A549 (cell line): Measurements from ENCODE around the gene UBIAD1. TPM values are rescaled to one million over a fixed set of nuclear protein-coding genes. Genes with fewer than 3 reads are reported as not detected.

ENCODE experiments used
- ATAC-seq, 2 experiments: fragments of 200-7000 bp in 1 of 2; fragments of >200 bp in 1 of 2; cut with Nextera tagmentation in 1 of 2; cut with Tn5 transposase in 1 of 2; 3 replicates each; pipeline versions ENCODE4 v1.8.0 to v1.9.1; 2018 to 2020; ENCODE audit warnings: mild to moderate bottlenecking in 1 of 2, moderate library complexity in 1 of 2
- CTCF ChIA-PET: fragments of 300-600 bp; sonication (Branson Sonifier 250); formaldehyde crosslinking; extraction: SDS; loops from one replicate; lab custom pipeline; 2021; ENCODE audit warnings: antibody characterized with exemption, inconsistent platforms; lab: Yijun Ruan, JAX
- POLR2A ChIA-PET: fragments of 350-600 bp; formaldehyde crosslinking; extraction: SDS; loops from one replicate; lab custom pipeline; 2021; ENCODE audit warnings: antibody characterized with exemption, inconsistent platforms; lab: Yijun Ruan, JAX
- DNase-seq, 2 experiments: peaks; one replicate each; pipeline versions ENCODE4 v3.0.0 to v3.0.0-alpha.2; 2011 to 2016; ENCODE audit warnings: low read depth in 1 of 2, low spot score in 1 of 2
- FAIRE-seq: peaks from 2 replicates; lab custom pipeline; 2011; peaks lifted over from hg19 to GRCh38; lab: Jason Lieb, UNC
- H3K27ac ChIP-seq, 2 experiments: fragments of >200 bp; sonication (Bioruptor Twin); formaldehyde crosslinking; 3 replicates each; pipeline ENCODE4 v1.5.1; 2016 to 2017
- H3K4me1 ChIP-seq: fragments of >200 bp; sonication (Bioruptor Twin); formaldehyde crosslinking; 3 replicates; pipeline ENCODE4 v1.6.1; 2016
- H3K4me2 ChIP-seq: fragments of >200 bp; sonication (Bioruptor Twin); formaldehyde crosslinking; 3 replicates; pipeline ENCODE4 v1.6.1; 2016
- H3K4me3 ChIP-seq: fragments of >200 bp; sonication (Bioruptor Twin); formaldehyde crosslinking; 3 replicates; pipeline ENCODE4 v1.5.1; 2016
- H3K9me3 ChIP-seq: fragments of >200 bp; sonication (Bioruptor Twin); formaldehyde crosslinking; 3 replicates; pipeline ENCODE4 v1.6.1; 2016
- BCL3 ChIP-seq: fragments of >200 bp; sonication (Bioruptor Twin); formaldehyde crosslinking; IDR thresholded peaks from 3 replicates; pipeline ENCODE4 v1.6.1; 2016
- BHLHE40 ChIP-seq: IDR thresholded peaks from 2 replicates; pipeline ENCODE4 v1.6.1; 2012; ENCODE audit warnings: low read depth, low read length, inconsistent platforms
- CBX2 ChIP-seq: fragments of 200-600 bp; sonication (generic); IDR thresholded peaks from 2 replicates; pipeline ENCODE4 v1.6.1; 2016; ENCODE audit warnings: low read depth, mild to moderate bottlenecking, borderline replicate concordance
- CBX8 ChIP-seq: fragments of 200-600 bp; sonication (generic); IDR thresholded peaks from 2 replicates; pipeline ENCODE4 v1.6.1; 2016
- CHD2 ChIP-seq: fragments of 150-350 bp; IDR thresholded peaks from 2 replicates; pipeline ENCODE4 v1.6.1; 2014; ENCODE audit warnings: low read length; ENCODE audit not compliant: partially characterized antibody
- EHMT2 ChIP-seq: fragments of 200-600 bp; sonication (generic); IDR thresholded peaks from 2 replicates; pipeline ENCODE4 v1.6.1; 2016; ENCODE audit warnings: antibody characterized with exemption, low read depth, mild to moderate bottlenecking, moderate library complexity
- ELK1 ChIP-seq: fragments of 150-350 bp; IDR thresholded peaks from 2 replicates; pipeline ENCODE4 v1.6.1; 2014; ENCODE audit warnings: low read depth, mild to moderate bottlenecking, low read length
- ESRRA ChIP-seq: fragments of 150-350 bp; IDR thresholded peaks from 2 replicates; pipeline ENCODE4 v1.6.1; 2014; ENCODE audit warnings: mild to moderate bottlenecking, low read length, borderline replicate concordance
- FOSB ChIP-seq: fragments of 250-450 bp; sonication (Bioruptor Pico); IDR thresholded peaks from 2 replicates; pipeline ENCODE4 v1.5.0; 2020; ENCODE audit warnings: mild to moderate bottlenecking, moderate library complexity
- FOSL2 ChIP-seq, 2 experiments: fragments of 450-650 bp in 1 of 2; fragments of >200 bp in 1 of 2; sonication (Bioruptor Twin) in 1 of 2; formaldehyde crosslinking; IDR thresholded peaks; 2 replicates each; pipeline versions ENCODE4 v1.5.0 to v1.6.1; 2016 to 2020; ENCODE audit warnings: mild to moderate bottlenecking in 1 of 2, moderate library complexity in 1 of 2
- KDM1A ChIP-seq: fragments of 200-600 bp; sonication (generic); IDR thresholded peaks from 2 replicates; pipeline ENCODE4 v1.6.1; 2016; ENCODE audit warnings: low read depth, mild to moderate bottlenecking
- KDM5A ChIP-seq: fragments of 200-600 bp; sonication (generic); IDR thresholded peaks from 2 replicates; pipeline ENCODE4 v1.6.1; 2016; ENCODE audit warnings: antibody characterized with exemption, mild to moderate bottlenecking
- NFE2L2 ChIP-seq: fragments of 150-350 bp; conservative IDR thresholded peaks from 2 replicates; pipeline ENCODE4 v1.6.1; 2014; ENCODE audit warnings: low read length
- NPAS2 ChIP-seq: fragments of 250-450 bp; sonication (Bioruptor Pico); IDR thresholded peaks from 2 replicates; pipeline ENCODE4 v1.8.0; 2022; ENCODE audit warnings: mild to moderate bottlenecking, moderate library complexity, borderline replicate concordance
- RARB ChIP-seq: fragments of 250-450 bp; sonication (Bioruptor Pico); IDR thresholded peaks from 2 replicates; pipeline ENCODE4 v1.8.0; 2021; ENCODE audit warnings: mild to moderate bottlenecking, moderate library complexity
- RCOR1 ChIP-seq: fragments of 150-350 bp; IDR thresholded peaks from 2 replicates; pipeline ENCODE4 v1.6.1; 2014; ENCODE audit warnings: antibody characterized with exemption, low read length, low read depth
- RFX5 ChIP-seq: fragments of 450-650 bp; IDR thresholded peaks from 2 replicates; pipeline ENCODE4 v1.7.1; 2014; ENCODE audit warnings: antibody characterized with exemption, mild to moderate bottlenecking, moderate library complexity
- RNF2 ChIP-seq: fragments of 200-600 bp; sonication (generic); IDR thresholded peaks from 2 replicates; pipeline ENCODE4 v1.6.1; 2016; ENCODE audit warnings: low read depth, mild to moderate bottlenecking, antibody characterized with exemption, moderate library complexity, borderline replicate concordance
- ZFP36 ChIP-seq: fragments of 450-650 bp; IDR thresholded peaks from 2 replicates; pipeline ENCODE4 v1.6.1; 2014; ENCODE audit warnings: borderline replicate concordance; ENCODE audit not compliant: partially characterized antibody
- WGBS: methylation state at CpG from one replicate; pipeline ENCODE4 v1.1.6; 2017; ENCODE audit errors: missing lambda C conversion rate; 5-methylcytosine and 5-hydroxymethylcytosine counted together
- polyA plus RNA-seq, 4 experiments: library from polyadenylated mRNA; depleted of rRNA in 3 of 4; stranded (reverse); fragments of >200 nt; fragmentation: RNase III in 1 of 4; extraction: RNeasy Plus Mini Kit Qiagen cat#74134 plus additional on column Dnase treatment in 1 of 4; gene quantifications; 2 replicates in 3 of 4; 3 replicates in 1 of 4; pipeline ENCODE4 v1.2.3, GENCODE V29; 2011 to 2017
- TF ChIP-seq, protein P1 (sequence below): fragments of 250-450 bp; sonication (Bioruptor Pico); IDR thresholded peaks from 2 replicates; pipeline ENCODE4 v1.5.0; 2020; ENCODE audit warnings: low read depth, mild to moderate bottlenecking, moderate library complexity

The UBIAD1 gene
- polyA plus RNA-seq, 2 of the 4 experiments (the other 2 are of a cell fraction) = 9.9 to 14.9 TPM

- ATAC-seq = no peak
- no peak for DNase-seq
- no peak for FAIRE-seq
- Histone ChIP-seq H3K9me3 (no peaks in the 10 kb centered on the region), H3K4me2 (no peak overlapping the region), H3K4me3 (no peak overlapping the region), H3K27ac (no peak overlapping the region), H3K4me1 (no peaks in the 10 kb centered on the region; the same call in 2 of the 3 replicates)
- WGBS = 93% methylated on average over 5 of the region's 6 CpGs
- CTCF ChIA-PET = interaction anchor here (0.6 to 4.2 kb wide), 4 partner anchors 14 to 360 kb away, joined by 3 to 15 read pairs (median 4); no protein-coding TSS in a partner anchor
- POLR2A ChIA-PET = interaction anchor here (1.1 kb wide), 1 partner anchor 21 kb away, joined by 4 read pairs; the partner anchor contains the start of gene MTOR
- TF ChIP-seq CBX2 (no peak), BHLHE40 (no peak), RCOR1 (no peak), CBX8 (no peak), CHD2 (no peak), FOSL2 (IDR thresholded peaks at IDR 0.05) (no peak), FOSL2 (CRISPR knock-in tag; IDR thresholded peaks at IDR 0.05) (no peak), ESRRA (no peak)
- TF ChIP-seq, protein P1, sequence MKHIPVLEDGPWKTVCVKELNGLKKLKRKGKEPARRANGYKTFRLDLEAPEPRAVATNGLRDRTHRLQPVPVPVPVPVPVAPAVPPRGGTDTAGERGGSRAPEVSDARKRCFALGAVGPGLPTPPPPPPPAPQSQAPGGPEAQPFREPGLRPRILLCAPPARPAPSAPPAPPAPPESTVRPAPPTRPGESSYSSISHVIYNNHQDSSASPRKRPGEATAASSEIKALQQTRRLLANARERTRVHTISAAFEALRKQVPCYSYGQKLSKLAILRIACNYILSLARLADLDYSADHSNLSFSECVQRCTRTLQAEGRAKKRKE (CRISPR knock-in tag) = no peak
Observed at GRCh38 chr1:11283151-11283550, 10.2 kb downstream of the UBIAD1 start.

- ATAC-seq = no peak
- H3K4me3 ChIP-seq = no peak overlapping the region
- CTCF ChIA-PET = interaction anchor here (1.5 to 1.6 kb wide), 2 partner anchors 43 to 361 kb away, joined by 4 read pairs; no protein-coding TSS in a partner anchor
- 84% methylated on average over 6 of the region's 6 CpGs for WGBS
- no peak overlapping the region for H3K27ac ChIP-seq
- TF ChIP-seq NFE2L2 (no peak), FOSL2 (IDR thresholded peaks at IDR 0.05) (no peak), FOSL2 (CRISPR knock-in tag; IDR thresholded peaks at IDR 0.05) (no peak), RARB (no peak), FOSB (no peak), ELK1 (no peak), KDM1A (no peak), NPAS2 (CRISPR knock-in tag) (no peak), ZFP36 (no peak), KDM5A (no peak), RNF2 (no peak), EHMT2 (no peak), RFX5 (no peak), BCL3 (no peak)
- FAIRE-seq = no peak
- H3K9me3 ChIP-seq = no peaks in the 10 kb centered on the region
- DNase-seq = no peak
- POLR2A ChIA-PET = no interaction called here
- no peak overlapping the region for H3K4me2 ChIP-seq
- H3K4me1 ChIP-seq = no peaks in the 10 kb centered on the region; the same call in 2 of the 3 replicates
Observed at GRCh38 chr1:11284784-11285183, 11.8 kb downstream of the UBIAD1 start.
